ENCODE measurements around the gene TRIM54. TPM values are rescaled to one million over a fixed set of nuclear protein-coding genes. Genes with fewer than 3 reads are reported as not detected.

TRIM54 gene
- total and polyA plus RNA-seq, 2 of the 4 experiments (the other 2 are of a cell fraction), result 0.15 TPM; not detected in 1

- Histone ChIP-seq H3K18ac (ENCODE audit: low read depth, low read length) (no peak overlapping the region), H2AFZ (replicated peaks; ENCODE audit: low read length, poor library complexity) (peak overlapping the region; percentile 92), H3K4ac (ENCODE audit: low read depth, low read length) (no peak overlapping the region), H3K9me1 (ENCODE audit: insufficient read depth, low read length) (no peaks in the 10 kb centered on the region), H4K20me1 (ENCODE audit: insufficient read depth, low read length) (no peaks in the 10 kb centered on the region), H4K91ac (ENCODE audit: insufficient read depth, low read depth, low read length) (no peak overlapping the region), H3K27me3 (ENCODE audit: control insufficient read depth, insufficient read depth, low read length) (peaks cover 82% of the 10 kb centered on the region), H3K27ac (ENCODE audit: insufficient read depth, low read length) (no peak overlapping the region), H4K5ac (ENCODE audit: low read depth, low read length) (no peak overlapping the region), H2BK5ac (ENCODE audit: low read depth, low read length, poor library complexity, severe bottlenecking) (no peak overlapping the region), H2BK120ac (ENCODE audit: low read depth, low read length) (no peak overlapping the region), H3K14ac (replicated peaks; ENCODE audit: low read depth, low read length) (no peak overlapping the region), H2BK15ac (ENCODE audit: low read depth, low read length) (no peak overlapping the region), H3K9ac (ENCODE audit: low read depth, low read length) (no peak overlapping the region), H3K4me2 (ENCODE audit: low read depth, low read length) (peak overlapping the region; percentile 83; the same call in 1 of the 2 replicates), H3K4me1 (ENCODE audit: control insufficient read depth, insufficient read depth, low read length) (peaks cover 4% of the 10 kb centered on the region; the same call in 1 of the 2 replicates), H2AK5ac (ENCODE audit: low read depth, low read length) (no peak overlapping the region), H4K8ac (ENCODE audit: low read depth in 2 of 2, low read length in 2 of 2) (no peak overlapping the region), H3K36me3 (ENCODE audit: control insufficient read depth, insufficient read depth, low read length) (no peaks in the 10 kb centered on the region), H2BK20ac (ENCODE audit: low read depth, low read length) (no peak overlapping the region), H3K23ac (ENCODE audit: low read depth, low read length) (peak overlapping the region; percentile 77; the same call in 1 of the 2 replicates), H2AK9ac (replicated peaks; ENCODE audit: low read depth, low read length, poor library complexity) (peak overlapping the region; percentile 29), H3K56ac (ENCODE audit: extremely low read depth, insufficient read depth, low read length) (no peak overlapping the region), H3K4me3 (ENCODE audit: insufficient read depth, low read depth, low read length) (no peak overlapping the region; the same call in 1 of the 2 replicates), H3K79me1 (ENCODE audit: low read depth in 1 of 2, low read length in 2 of 2) (no peaks in the 10 kb centered on the region), H3K9me3 (ENCODE audit: control insufficient read depth, insufficient read depth, low read length) (no peaks in the 10 kb centered on the region; the same call in 1 of the 2 replicates)
- CTCF ChIA-PET, result interaction anchor here (0.7 to 2.8 kb wide), 5 partner anchors 9 to 39 kb away, joined by 3 to 8 read pairs (median 5); no protein-coding TSS in a partner anchor
- no peak for DNase-seq
- WGBS, 2 experiments (ENCODE audit: extremely low coverage in 2 of 2, insufficient read length in 1 of 2), result 0% methylated on average over 3 of the region's 38 CpGs; no CpG with 5 or more reads in 1 of the 2 experiments
- TF ChIP-seq USF2 (IDR thresholded peaks at IDR 0.05; ENCODE audit: low read depth, low read length) (no peak), BHLHE40 (IDR thresholded peaks at IDR 0.05; ENCODE audit: low read depth, low read length) (peak; percentile 37; the same call in 1 of the 2 replicates)
- POLR2A ChIA-PET (ENCODE audit: unreplicated experiment), result no interaction called here
- BruUV-seq (replicated peaks), result no TSS peak
- no peak for ATAC-seq (ENCODE audit: low read depth)
- intact Hi-C loops (cut with micrococcal nuclease), result no loop called here
- dilution Hi-C loops (cut with HindIII; ENCODE audit: low sequenced_read_pairs, unreplicated experiment), result no loop called here
- in situ Hi-C loops (cut with MboI; ENCODE audit: low sequenced_read_pairs), result no loop called here
Measured at GRCh38 chr2:27264253-27264752, 17.9 kb upstream of the TRIM54 start.

Data from IMR-90 (cell line).